CD4-positive, alpha-beta T cell (primary cell): ENCODE measurements around the gene CSF1R. TPM values are rescaled to one million over a fixed set of nuclear protein-coding genes. Genes with fewer than 3 reads are reported as not detected.

ENCODE experiments used
- ATAC-seq: fragments of 200-7000 bp; cut with Tn5 transposase; one replicate; pipeline ENCODE4 v1.10.0; 2022; ENCODE audit warnings: mild to moderate bottlenecking; ENCODE audit not compliant: poor library complexity
- CTCF ChIA-PET: fragments of 350-600 bp; sonication (Branson Sonifier 250); formaldehyde crosslinking; loops from one replicate; lab custom pipeline; 2021; ENCODE audit warnings: antibody characterized with exemption, inconsistent platforms; lab: Charles Lee
- POLR2A ChIA-PET: fragments of 350-600 bp; sonication (Branson Sonifier 250); formaldehyde crosslinking; loops from one replicate; lab custom pipeline; 2021; ENCODE audit warnings: antibody characterized with exemption, inconsistent platforms; lab: Charles Lee
- DNase-seq, 14 experiments: peaks; one replicate each; pipeline ENCODE4 v3.0.0-alpha.2; 2013 to 2020; ENCODE audit warnings: mixed read lengths in 2 of 14
- H3K27ac ChIP-seq, 2 donors: one replicate each; pipeline versions ENCODE4 v1.5.1 to v1.7.0; 2013; ENCODE audit warnings: low read length in 2 of 2, low read depth in 1 of 2, mild to moderate bottlenecking in 1 of 2
- H3K27me3 ChIP-seq, 2 experiments: 1 replicate in 1 of 2; 2 replicates in 1 of 2; pipeline versions ENCODE4 v1.6.1 to v1.7.0; 2013; ENCODE audit warnings: low read length in 2 of 2, control low read depth in 1 of 2, mild to moderate bottlenecking in 1 of 2, moderate library complexity in 1 of 2; ENCODE audit not compliant: insufficient read depth in 2 of 2, control insufficient read depth in 1 of 2
- H3K36me3 ChIP-seq: one replicate; pipeline ENCODE4 v1.6.1; 2013; ENCODE audit warnings: low read length, control low read depth; ENCODE audit not compliant: insufficient read depth
- H3K4me1 ChIP-seq: one replicate; pipeline ENCODE4 v1.6.1; 2013; ENCODE audit warnings: low read length, control low read depth; ENCODE audit not compliant: insufficient read depth
- H3K4me3 ChIP-seq: one replicate; pipeline ENCODE4 v1.5.1; 2013; ENCODE audit warnings: mild to moderate bottlenecking, low read length, moderate library complexity
- H3K9me3 ChIP-seq, 2 experiments: 1 replicate in 1 of 2; 2 replicates in 1 of 2; pipeline versions ENCODE4 v1.6.1 to v1.7.0; 2013; ENCODE audit warnings: low read length in 2 of 2, mild to moderate bottlenecking in 2 of 2, control low read depth in 1 of 2, moderate library complexity in 1 of 2; ENCODE audit not compliant: control insufficient read depth in 1 of 2, insufficient read depth in 1 of 2
- H3K27ac Mint-ChIP-seq: one replicate; pipeline ENCODE4 v1.8.0; 2020; ENCODE audit warnings: mixed read lengths
- H3K27me3 Mint-ChIP-seq: one replicate; pipeline ENCODE4 v1.8.0; 2021; ENCODE audit warnings: mixed read lengths
- H3K36me3 Mint-ChIP-seq: one replicate; pipeline ENCODE4 v1.8.0; 2021; ENCODE audit warnings: low read depth, mixed read lengths
- H3K4me1 Mint-ChIP-seq: one replicate; pipeline ENCODE4 v1.8.0; 2021; ENCODE audit warnings: low read depth, mixed read lengths
- H3K4me3 Mint-ChIP-seq: one replicate; pipeline ENCODE4 v1.8.0; 2020; ENCODE audit warnings: mild to moderate bottlenecking, mixed read lengths
- H3K9me3 Mint-ChIP-seq: one replicate; pipeline ENCODE4 v1.8.0; 2020; ENCODE audit warnings: mixed read lengths
- intact Hi-C, 2 experiments: fragments of 100-400 bp; cut with DNase I in 1 of 2; cut with micrococcal nuclease in 1 of 2; formaldehyde crosslinking; loops; one replicate each; pipeline versions ENCODE4 v1.15.1 to v1.9.0; 2023 to 2025; cut with DNase I, micrococcal nuclease
- total RNA-seq, 174 experiments: library from RNA in 2 of 174; stranded (reverse) in 2 of 174; gene quantifications; one replicate each; pipeline ENCODE4 v1.2.3 and lab custom pipeline; 2021 to 2026
- TF ChIP-seq, protein P1 (sequence below): fragments of 200-600 bp; IDR thresholded peaks from one replicate; pipeline ENCODE4 v1.8.0; 2022; ENCODE audit warnings: antibody characterized with exemption, mild to moderate bottlenecking

CSF1R gene
- total RNA-seq, 2 experiments from 2014 or later: 0.45 to 0.52 TPM

- intact Hi-C loops: no loop called here
- H3K27me3 Mint-ChIP-seq: peaks cover 30% of the 10 kb centered on the region
- Histone ChIP-seq H3K27me3 (peaks cover 9 to 13% of the 10 kb centered on the region in 2 experiments), H3K4me1 (peaks cover 8% of the 10 kb centered on the region), H3K36me3 (no peaks in the 10 kb centered on the region), H3K9me3 (peaks cover 0 to 3% of the 10 kb centered on the region in 2 experiments), H3K27ac (no peak overlapping the region), H3K4me3 (no peak overlapping the region)
- TF ChIP-seq, protein P1, sequence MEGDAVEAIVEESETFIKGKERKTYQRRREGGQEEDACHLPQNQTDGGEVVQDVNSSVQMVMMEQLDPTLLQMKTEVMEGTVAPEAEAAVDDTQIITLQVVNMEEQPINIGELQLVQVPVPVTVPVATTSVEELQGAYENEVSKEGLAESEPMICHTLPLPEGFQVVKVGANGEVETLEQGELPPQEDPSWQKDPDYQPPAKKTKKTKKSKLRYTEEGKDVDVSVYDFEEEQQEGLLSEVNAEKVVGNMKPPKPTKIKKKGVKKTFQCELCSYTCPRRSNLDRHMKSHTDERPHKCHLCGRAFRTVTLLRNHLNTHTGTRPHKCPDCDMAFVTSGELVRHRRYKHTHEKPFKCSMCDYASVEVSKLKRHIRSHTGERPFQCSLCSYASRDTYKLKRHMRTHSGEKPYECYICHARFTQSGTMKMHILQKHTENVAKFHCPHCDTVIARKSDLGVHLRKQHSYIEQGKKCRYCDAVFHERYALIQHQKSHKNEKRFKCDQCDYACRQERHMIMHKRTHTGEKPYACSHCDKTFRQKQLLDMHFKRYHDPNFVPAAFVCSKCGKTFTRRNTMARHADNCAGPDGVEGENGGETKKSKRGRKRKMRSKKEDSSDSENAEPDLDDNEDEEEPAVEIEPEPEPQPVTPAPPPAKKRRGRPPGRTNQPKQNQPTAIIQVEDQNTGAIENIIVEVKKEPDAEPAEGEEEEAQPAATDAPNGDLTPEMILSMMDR: no peak
- POLR2A ChIA-PET: no interaction called here
- no peaks in the 10 kb centered on the region for H3K36me3 Mint-ChIP-seq
- DNase-seq: no peak
- no peaks in the 10 kb centered on the region for H3K4me1 Mint-ChIP-seq
- CTCF ChIA-PET: no interaction called here
- no peak for ATAC-seq
- H3K9me3 Mint-ChIP-seq: no peaks in the 10 kb centered on the region
- no peak overlapping the region for H3K27ac Mint-ChIP-seq
- H3K4me3 Mint-ChIP-seq: no peak overlapping the region
These were observed 8.2 kb downstream of the CSF1R start for GRCh38 chr5:150077996-150078801.

DNA sequence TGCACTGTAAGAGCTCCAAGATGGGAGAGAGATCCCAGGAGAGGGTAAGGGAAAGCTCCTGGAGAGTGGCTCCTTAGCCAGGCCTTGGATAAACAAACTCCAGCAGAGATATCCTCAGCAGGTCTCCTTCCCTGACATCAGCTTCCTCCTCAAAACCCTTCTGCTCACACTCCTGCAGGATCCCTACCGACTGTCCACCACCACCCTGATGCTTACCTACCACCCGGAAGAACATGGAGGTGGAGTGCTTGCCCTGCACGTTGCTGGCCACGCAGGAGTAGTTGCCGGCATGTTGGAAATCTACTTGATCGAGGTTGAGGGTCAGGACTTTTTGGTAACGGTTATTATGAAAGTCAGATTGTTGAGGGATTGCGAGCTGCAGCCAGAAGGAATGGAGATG is 9.3 kb downstream of the CSF1R start:
- no peaks in the 10 kb centered on the region for H3K9me3 ChIP-seq
- intact Hi-C loops: no loop called here
- Mint-ChIP-seq H3K4me1 (no peaks in the 10 kb centered on the region), H3K27me3 (peaks cover 18% of the 10 kb centered on the region), H3K4me3 (no peak overlapping the region), H3K27ac (no peak overlapping the region), H3K36me3 (no peaks in the 10 kb centered on the region), H3K9me3 (no peaks in the 10 kb centered on the region)
- H3K4me1 ChIP-seq: peaks cover 5% of the 10 kb centered on the region
- H3K27ac ChIP-seq: no peak overlapping the region
- H3K4me3 ChIP-seq: no peak overlapping the region
- peaks cover 2 to 9% of the 10 kb centered on the region in 2 experiments for H3K27me3 ChIP-seq
- DNase-seq: no peak
- ChIA-PET POLR2A (no interaction called here), CTCF (no interaction called here)
- H3K36me3 ChIP-seq: no peaks in the 10 kb centered on the region
- TF ChIP-seq, protein P1: no peak
- ATAC-seq: no peak

DNA sequence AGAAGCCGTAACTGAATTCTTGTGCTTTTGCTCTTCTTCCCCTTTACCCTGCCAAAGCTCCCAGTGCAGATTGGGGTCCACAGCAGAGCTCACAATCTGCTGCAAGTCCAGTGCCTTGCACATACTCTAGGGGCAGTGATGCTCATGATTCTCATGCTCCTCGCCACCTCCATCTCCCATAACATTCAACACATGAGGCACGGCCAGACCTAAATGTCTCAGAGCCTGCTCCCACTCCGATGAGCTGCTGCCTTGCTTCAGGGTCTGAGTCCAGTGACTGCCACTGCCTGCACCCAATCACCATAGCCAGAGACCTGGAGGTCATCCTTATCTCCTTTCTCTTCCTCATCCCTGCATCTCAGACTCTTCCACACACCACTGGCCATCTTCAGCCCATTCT is 10.5 kb downstream of the CSF1R start:
- POLR2A ChIA-PET: no interaction called here
- CTCF ChIA-PET: no interaction called here
- no peak overlapping the region for H3K27ac Mint-ChIP-seq
- no peak overlapping the region for H3K4me3 Mint-ChIP-seq
- H3K36me3 Mint-ChIP-seq: no peaks in the 10 kb centered on the region
- H3K9me3 Mint-ChIP-seq: no peaks in the 10 kb centered on the region
- DNase-seq (no peak), ATAC-seq (no peak)
- no peak overlapping the region for H3K27ac ChIP-seq
- TF ChIP-seq, protein P1: no peak
- peaks cover 12% of the 10 kb centered on the region for H3K27me3 Mint-ChIP-seq
- intact Hi-C loops: no loop called here
- peaks cover 0 to 3% of the 10 kb centered on the region in 2 experiments for H3K27me3 ChIP-seq
- H3K4me1 Mint-ChIP-seq: no peaks in the 10 kb centered on the region
- no peaks in the 10 kb centered on the region for H3K36me3 ChIP-seq
- H3K4me3 ChIP-seq: no peak overlapping the region
- H3K9me3 ChIP-seq: no peaks in the 10 kb centered on the region
- H3K4me1 ChIP-seq: no peaks in the 10 kb centered on the region
